ENCODE data around the gene ITGAV.

DNA sequence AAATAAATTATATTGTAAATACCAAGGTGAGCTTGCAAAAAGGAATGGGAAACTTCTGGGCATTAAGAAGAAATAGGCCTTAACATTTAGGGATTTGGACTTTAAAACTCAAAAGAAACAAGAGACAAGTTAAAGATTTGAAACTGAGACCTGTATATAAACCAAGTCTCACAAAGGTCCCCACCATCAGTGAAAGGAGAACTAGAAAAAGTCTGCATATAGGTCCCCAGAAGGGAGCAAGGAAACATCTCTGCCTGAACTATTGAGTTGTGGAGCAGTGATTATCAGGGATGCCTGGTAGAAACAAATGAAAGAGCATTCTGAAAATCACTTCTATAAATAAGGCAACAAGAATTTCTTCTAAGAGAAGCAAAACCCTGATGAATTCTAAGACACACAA, 30.5 kb upstream of the ITGAV start:
- TF ChIP-seq, protein P1, sequence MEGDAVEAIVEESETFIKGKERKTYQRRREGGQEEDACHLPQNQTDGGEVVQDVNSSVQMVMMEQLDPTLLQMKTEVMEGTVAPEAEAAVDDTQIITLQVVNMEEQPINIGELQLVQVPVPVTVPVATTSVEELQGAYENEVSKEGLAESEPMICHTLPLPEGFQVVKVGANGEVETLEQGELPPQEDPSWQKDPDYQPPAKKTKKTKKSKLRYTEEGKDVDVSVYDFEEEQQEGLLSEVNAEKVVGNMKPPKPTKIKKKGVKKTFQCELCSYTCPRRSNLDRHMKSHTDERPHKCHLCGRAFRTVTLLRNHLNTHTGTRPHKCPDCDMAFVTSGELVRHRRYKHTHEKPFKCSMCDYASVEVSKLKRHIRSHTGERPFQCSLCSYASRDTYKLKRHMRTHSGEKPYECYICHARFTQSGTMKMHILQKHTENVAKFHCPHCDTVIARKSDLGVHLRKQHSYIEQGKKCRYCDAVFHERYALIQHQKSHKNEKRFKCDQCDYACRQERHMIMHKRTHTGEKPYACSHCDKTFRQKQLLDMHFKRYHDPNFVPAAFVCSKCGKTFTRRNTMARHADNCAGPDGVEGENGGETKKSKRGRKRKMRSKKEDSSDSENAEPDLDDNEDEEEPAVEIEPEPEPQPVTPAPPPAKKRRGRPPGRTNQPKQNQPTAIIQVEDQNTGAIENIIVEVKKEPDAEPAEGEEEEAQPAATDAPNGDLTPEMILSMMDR (IDR thresholded peaks at IDR 0.05) = no peak
- no peak for TF ChIP-seq POLR2A (IDR thresholded peaks at IDR 0.05)

All from ovary (tissue), 3 donors.